Activated T-helper 2 cell treated with anti-CD3 and anti-CD28 coated beads, Interferon-gamma antibody, Interleukin-2, Interleukin-4, amounts not matched to agents 10 μg/mL and 5 μg/mL and 100 μg/mL, durations not matched to agents 14 hours and 24 hours and 36 hours (primary cell): ENCODE results near the gene RCOR3. TPM values are rescaled to one million over a fixed set of nuclear protein-coding genes. Genes with fewer than 3 reads are reported as not detected.
"Not testable (repeated sequence)": the region's sequence is repeated elsewhere in the genome, so short reads cannot be mapped to it uniquely, and the experiment has no call there.

Experiments
- DNase-seq: peaks from one replicate; pipeline ENCODE4 v3.0.0; 2021; ENCODE audit warnings: low spot score
- H3K27ac Mint-ChIP-seq: one replicate; pipeline ENCODE4 v1.8.0; 2021; ENCODE audit warnings: mixed read lengths
- H3K27me3 Mint-ChIP-seq: one replicate; pipeline ENCODE4 v1.8.0; 2021; ENCODE audit warnings: low read depth, mixed read lengths
- H3K36me3 Mint-ChIP-seq: one replicate; pipeline ENCODE4 v1.8.0; 2021; ENCODE audit warnings: low read depth, mixed read lengths
- H3K4me1 Mint-ChIP-seq: one replicate; pipeline ENCODE4 v1.8.0; 2021; ENCODE audit warnings: low read depth, mixed read lengths
- H3K4me3 Mint-ChIP-seq: one replicate; pipeline ENCODE4 v1.8.0; 2021; ENCODE audit warnings: low read depth, mild to moderate bottlenecking, moderate library complexity, mixed read lengths
- H3K9me3 Mint-ChIP-seq: one replicate; pipeline ENCODE4 v1.8.0; 2021; ENCODE audit warnings: mixed read lengths
- intact Hi-C: fragments of 100-400 bp; cut with micrococcal nuclease; formaldehyde crosslinking; loops from one replicate; pipeline ENCODE4 v1.15.1; 2023
- total RNA-seq: library from RNA; stranded (reverse); gene quantifications from 2 replicates; pipeline ENCODE4 v1.2.3, GENCODE V29; 2022

Gene RCOR3
- total RNA-seq, 1 donor from 2014 or later, result 45.0 TPM

GRCh38 chr1:211339631-211340041 is 80.5 kb downstream of the RCOR3 start:
- peak overlapping the region; percentile 70 for H3K27ac Mint-ChIP-seq
- H3K36me3 Mint-ChIP-seq, result peaks cover 57% of the 10 kb centered on the region
- intact Hi-C loops, result no loop called here
- peaks cover 72% of the 10 kb centered on the region for H3K4me1 Mint-ChIP-seq
- H3K4me3 Mint-ChIP-seq, result no peak overlapping the region
- no peaks in the 10 kb centered on the region for H3K9me3 Mint-ChIP-seq
- no peak for DNase-seq
- no peaks in the 10 kb centered on the region for H3K27me3 Mint-ChIP-seq

- H3K9me3 Mint-ChIP-seq, result no peaks in the 10 kb centered on the region
- H3K4me3 Mint-ChIP-seq, result no peak overlapping the region
- intact Hi-C loops, result no loop called here
- no peaks in the 10 kb centered on the region for H3K27me3 Mint-ChIP-seq
- H3K36me3 Mint-ChIP-seq, result peaks cover 54% of the 10 kb centered on the region
- DNase-seq, result no peak
- H3K27ac Mint-ChIP-seq, result no peak overlapping the region
- H3K4me1 Mint-ChIP-seq, result peaks cover 59% of the 10 kb centered on the region
Observed at GRCh38 chr1:211340622-211341507, 81.7 kb downstream of the RCOR3 start.

- Mint-ChIP-seq H3K4me3 (no peak overlapping the region), H3K4me1 (peaks cover 53% of the 10 kb centered on the region), H3K36me3 (peaks cover 53% of the 10 kb centered on the region), H3K27me3 (no peaks in the 10 kb centered on the region), H3K27ac (no peak overlapping the region), H3K9me3 (no peaks in the 10 kb centered on the region)
- intact Hi-C loops, result no loop called here
- DNase-seq, result no peak
Observed at GRCh38 chr1:211341999-211342398, 82.8 kb downstream of the RCOR3 start.

DNA sequence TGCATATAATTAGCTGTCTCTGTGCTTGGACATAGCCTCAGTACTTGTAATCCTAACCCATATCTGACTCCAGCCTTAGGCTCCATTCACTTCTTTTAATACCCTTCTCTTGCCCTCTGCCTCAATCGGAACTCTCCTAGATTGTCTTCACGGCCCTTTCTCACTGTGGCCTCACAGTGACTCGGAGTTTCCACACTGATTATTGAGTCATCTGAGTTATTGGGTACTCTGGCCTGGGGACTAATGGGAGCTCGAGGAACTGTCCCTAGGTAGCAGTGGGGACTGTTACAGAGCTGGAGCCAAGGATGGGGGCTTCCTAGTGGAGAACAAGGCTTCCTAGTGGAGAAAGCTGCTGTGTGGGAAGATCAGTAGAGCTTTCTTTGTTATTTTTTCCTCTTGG is 84.4 kb downstream of the RCOR3 start:
- Mint-ChIP-seq H3K9me3 (no peaks in the 10 kb centered on the region), H3K36me3 (peaks cover 54% of the 10 kb centered on the region), H3K27me3 (no peaks in the 10 kb centered on the region), H3K27ac (peak overlapping the region; percentile 51), H3K4me3 (no peak overlapping the region), H3K4me1 (peaks cover 47% of the 10 kb centered on the region)
- no peak for DNase-seq
- intact Hi-C loops, result no loop called here

- peaks cover 1% of the 10 kb centered on the region for H3K9me3 Mint-ChIP-seq
- no peaks in the 10 kb centered on the region for H3K27me3 Mint-ChIP-seq
- DNase-seq, result no peak
- peaks cover 43% of the 10 kb centered on the region for H3K4me1 Mint-ChIP-seq
- H3K36me3 Mint-ChIP-seq, result peaks cover 55% of the 10 kb centered on the region
- no peak overlapping the region for H3K27ac Mint-ChIP-seq
- no peak overlapping the region for H3K4me3 Mint-ChIP-seq
- intact Hi-C loops, result no loop called here
Observed at GRCh38 chr1:211344152-211344618, 85.0 kb downstream of the RCOR3 start.

GRCh38 chr1:211345719-211346118 is 86.6 kb downstream of the RCOR3 start:
- Mint-ChIP-seq H3K36me3 (peaks cover 64% of the 10 kb centered on the region), H3K4me3 (no peak overlapping the region), H3K27me3 (no peaks in the 10 kb centered on the region), H3K9me3 (peaks cover 12% of the 10 kb centered on the region), H3K4me1 (peaks cover 49% of the 10 kb centered on the region), H3K27ac (no peak overlapping the region)
- DNase-seq, result no peak
- intact Hi-C loops, result no loop called here

DNA sequence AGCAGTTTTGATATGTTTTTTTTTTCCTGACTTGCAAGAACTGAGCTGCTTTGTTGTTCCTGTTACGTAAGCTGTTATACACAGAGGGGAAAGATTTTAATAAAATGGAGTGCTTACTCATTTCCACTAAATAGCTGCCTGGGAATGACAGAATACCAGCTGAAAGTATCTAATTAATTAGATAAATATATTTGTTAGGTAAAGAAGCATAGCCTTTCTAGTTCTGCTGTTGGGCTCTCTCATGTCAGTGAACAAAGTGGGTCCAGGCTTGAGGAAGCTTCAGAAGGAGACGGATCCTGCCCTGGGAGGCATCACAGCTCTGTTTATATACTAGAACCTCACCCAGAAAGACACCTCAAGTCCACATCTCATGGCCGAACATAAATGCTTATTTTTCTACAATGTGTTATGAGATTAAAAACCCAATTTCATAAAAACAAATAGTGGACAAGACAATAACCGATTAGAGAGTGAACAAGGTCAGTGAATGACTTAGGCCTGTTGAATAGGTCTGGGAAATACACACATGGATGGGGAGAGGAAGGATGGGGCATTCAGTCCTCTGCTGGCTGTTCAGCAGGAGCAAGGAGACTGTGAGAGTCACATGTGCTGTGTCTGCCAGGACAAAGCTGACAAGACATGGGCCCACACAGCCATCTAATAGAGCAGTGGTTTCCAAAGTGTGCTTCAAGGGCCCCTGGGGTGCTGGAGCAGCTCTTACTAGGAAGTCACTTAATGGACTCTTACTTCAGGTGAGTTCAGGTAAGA is 88.1 kb downstream of the RCOR3 start:
- Mint-ChIP-seq H3K4me1 (peaks cover 45% of the 10 kb centered on the region), H3K27me3 (no peaks in the 10 kb centered on the region), H3K27ac (no peak overlapping the region), H3K36me3 (peaks cover 71% of the 10 kb centered on the region), H3K9me3 (peaks cover 23% of the 10 kb centered on the region), H3K4me3 (no peak overlapping the region)
- intact Hi-C loops, result no loop called here
- no peak for DNase-seq

GRCh38 chr1:211348547-211348946 is 89.4 kb downstream of the RCOR3 start:
- Mint-ChIP-seq H3K36me3 (peaks cover 75% of the 10 kb centered on the region), H3K27me3 (no peaks in the 10 kb centered on the region), H3K4me3 (no peak overlapping the region), H3K27ac (no peak overlapping the region), H3K4me1 (peaks cover 45% of the 10 kb centered on the region), H3K9me3 (peaks cover 29% of the 10 kb centered on the region)
- DNase-seq, result no peak
- intact Hi-C loops, result no loop called here

DNA sequence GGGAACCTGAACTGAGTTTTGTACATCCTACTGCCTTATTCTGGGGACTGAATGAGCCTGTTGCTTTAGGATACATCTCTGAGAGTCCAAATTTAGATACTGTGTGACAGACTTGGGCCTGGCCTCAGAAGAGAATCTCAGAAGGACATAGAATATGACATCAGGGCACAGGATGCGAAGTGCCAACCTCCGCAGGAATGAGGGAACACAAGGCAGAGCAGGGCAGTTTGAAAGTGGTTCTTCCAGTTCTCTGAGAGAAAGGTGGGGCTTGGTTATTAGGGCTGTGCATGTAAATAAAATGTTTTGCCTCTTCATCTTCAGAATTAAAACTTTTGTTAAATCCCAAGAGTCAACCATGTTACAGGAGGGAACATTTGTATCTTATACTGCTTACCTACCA is 90.6 kb downstream of the RCOR3 start:
- Mint-ChIP-seq H3K4me3 (no peak overlapping the region), H3K9me3 (peaks cover 29% of the 10 kb centered on the region), H3K27me3 (no peaks in the 10 kb centered on the region), H3K4me1 (peaks cover 42% of the 10 kb centered on the region), H3K27ac (peak overlapping the region; percentile 19), H3K36me3 (peaks cover 87% of the 10 kb centered on the region)
- DNase-seq, result no peak
- intact Hi-C loops, result no loop called here

DNA sequence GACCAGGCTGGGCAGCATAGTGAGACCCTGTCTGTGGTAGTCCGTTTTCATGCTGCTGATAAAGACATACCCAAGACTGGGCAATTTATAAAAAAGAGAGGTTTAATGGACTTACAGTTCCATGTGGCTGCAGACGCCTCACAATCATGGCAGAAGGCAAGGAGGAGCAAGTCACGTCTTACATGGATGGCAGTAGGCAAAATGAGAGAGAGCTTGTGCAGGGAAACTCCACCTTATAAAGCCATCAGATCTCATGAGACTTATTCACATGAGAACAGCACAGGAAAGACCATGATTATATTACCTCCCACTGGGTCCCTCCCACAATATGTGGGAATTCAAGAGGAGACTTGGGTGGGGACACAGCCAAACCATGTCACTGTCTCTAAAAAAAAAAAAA is 92.9 kb downstream of the RCOR3 start:
- DNase-seq, H3K27me3 Mint-ChIP-seq, intact Hi-C loops: not testable (repeated sequence)
- Mint-ChIP-seq H3K9me3 (peaks cover 29% of the 10 kb centered on the region), H3K27ac (peak overlapping the region; percentile 40), H3K4me1 (peaks cover 53% of the 10 kb centered on the region), H3K36me3 (peaks cover 88% of the 10 kb centered on the region), H3K4me3 (peak overlapping the region; percentile 23)

- Mint-ChIP-seq H3K9me3 (peaks cover 29% of the 10 kb centered on the region), H3K4me3 (no peak overlapping the region), H3K27me3 (no peaks in the 10 kb centered on the region), H3K27ac (peak overlapping the region; percentile 62), H3K36me3 (peaks cover 89% of the 10 kb centered on the region), H3K4me1 (peaks cover 54% of the 10 kb centered on the region)
- DNase-seq, result no peak
- intact Hi-C loops, result no loop called here
Observed at GRCh38 chr1:211352465-211352864, 93.3 kb downstream of the RCOR3 start.

DNA sequence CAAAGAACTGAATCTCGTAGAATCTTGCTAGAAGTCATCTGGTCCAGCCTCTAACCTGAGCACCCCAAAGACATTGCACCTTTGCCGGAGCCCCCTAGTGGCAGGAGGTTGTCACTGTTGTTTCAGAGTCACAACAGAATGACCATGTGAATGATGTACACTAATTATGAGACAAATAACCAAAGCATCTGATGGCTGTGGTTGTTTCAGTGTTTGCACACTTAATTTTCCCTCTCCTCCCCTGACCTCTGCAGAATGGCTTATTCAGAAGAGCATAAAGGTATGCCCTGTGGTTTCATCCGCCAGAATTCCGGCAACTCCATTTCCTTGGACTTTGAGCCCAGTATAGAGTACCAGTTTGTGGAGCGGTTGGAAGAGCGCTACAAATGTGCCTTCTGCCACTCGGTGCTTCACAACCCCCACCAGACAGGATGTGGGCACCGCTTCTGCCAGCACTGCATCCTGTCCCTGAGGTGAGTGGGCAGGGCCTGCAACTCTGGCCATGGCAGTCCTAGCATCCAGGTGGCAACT is 93.9 kb downstream of the RCOR3 start:
- intact Hi-C loops, result loop anchor here (1.0 kb wide), 1 partner anchor 30 kb away; no protein-coding TSS in a partner anchor
- Mint-ChIP-seq H3K4me1 (peaks cover 55% of the 10 kb centered on the region), H3K9me3 (peaks cover 29% of the 10 kb centered on the region), H3K27me3 (no peaks in the 10 kb centered on the region), H3K4me3 (peak overlapping the region; percentile 55), H3K36me3 (peaks cover 88% of the 10 kb centered on the region), H3K27ac (peak overlapping the region; percentile 62)
- DNase-seq, result no peak
